ENCODE data around the gene NANOS2.

DNA sequence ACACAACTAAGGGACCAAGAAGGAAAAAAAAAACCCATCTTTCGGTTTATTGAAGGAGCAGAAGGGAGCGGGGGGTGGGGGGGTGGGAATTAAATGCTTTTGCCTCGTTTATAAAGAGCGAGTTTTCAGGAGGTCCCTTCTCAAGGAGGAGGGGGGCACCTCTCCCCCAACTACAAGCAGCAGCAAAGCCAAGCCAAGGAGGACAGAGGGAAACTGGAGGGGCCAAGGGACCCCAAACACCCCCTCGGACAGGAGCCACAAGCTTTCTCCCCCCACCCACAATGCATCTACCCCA, 31.0 kb downstream of the NANOS2 start:
- TF ChIP-seq CTCF (conservative IDR thresholded peaks at IDR 0.05) = peak; percentile 66
- no peak for TF ChIP-seq ZFX (IDR thresholded peaks at IDR 0.05)

Measured in C4-2B (cell line).